ENCODE data around the gene SNF8.
"Not testable (repeated sequence)": the region's sequence is repeated elsewhere in the genome, so short reads cannot be mapped to it uniquely, and the experiment has no call there.

Gene SNF8, protein sequence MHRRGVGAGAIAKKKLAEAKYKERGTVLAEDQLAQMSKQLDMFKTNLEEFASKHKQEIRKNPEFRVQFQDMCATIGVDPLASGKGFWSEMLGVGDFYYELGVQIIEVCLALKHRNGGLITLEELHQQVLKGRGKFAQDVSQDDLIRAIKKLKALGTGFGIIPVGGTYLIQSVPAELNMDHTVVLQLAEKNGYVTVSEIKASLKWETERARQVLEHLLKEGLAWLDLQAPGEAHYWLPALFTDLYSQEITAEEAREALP

DNA sequence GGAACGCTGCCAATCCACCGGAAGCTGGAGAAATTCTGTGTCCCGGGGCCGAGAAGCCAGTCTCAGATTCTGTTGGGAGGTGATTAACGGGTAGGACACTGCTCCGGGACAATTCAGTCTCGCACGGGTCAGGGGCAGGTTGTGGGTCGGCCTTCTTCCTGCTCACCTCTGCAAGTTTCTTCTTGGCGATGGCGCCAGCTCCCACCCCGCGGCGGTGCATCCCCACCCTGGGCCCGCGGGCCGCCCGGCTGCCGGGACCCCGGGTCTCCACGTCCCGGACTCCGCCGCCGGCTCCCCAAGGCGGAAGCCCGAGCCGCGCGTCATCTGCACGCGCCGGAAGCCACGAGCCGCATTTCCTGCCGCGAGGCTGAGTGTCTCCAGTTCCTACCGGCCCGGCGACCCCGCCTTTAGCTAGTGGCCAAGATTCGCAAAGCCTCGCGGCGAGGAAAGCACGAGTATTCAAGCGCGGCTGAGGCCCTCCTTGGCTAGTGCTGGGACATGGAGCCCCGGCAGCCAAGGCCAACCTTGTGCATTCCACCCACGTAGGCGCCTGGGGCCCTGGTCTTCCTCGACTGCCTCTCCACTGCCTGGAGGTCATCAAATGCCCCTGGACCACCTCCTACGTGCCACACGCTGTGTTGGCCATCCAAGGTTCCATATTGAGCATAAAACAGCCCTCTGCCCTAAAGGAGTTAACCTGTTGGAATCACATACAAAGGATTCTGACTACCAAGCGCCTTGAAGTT lies at the start of gene SNF8:
Gene SNF8, minus strand, starts transcription at position 328 of the 746 bp plus-strand sequence. Its CDS starts 108 bp downstream, at position 220.
- DNase-seq (ENCODE audit: low read depth) = peak; percentile 77

DNA sequence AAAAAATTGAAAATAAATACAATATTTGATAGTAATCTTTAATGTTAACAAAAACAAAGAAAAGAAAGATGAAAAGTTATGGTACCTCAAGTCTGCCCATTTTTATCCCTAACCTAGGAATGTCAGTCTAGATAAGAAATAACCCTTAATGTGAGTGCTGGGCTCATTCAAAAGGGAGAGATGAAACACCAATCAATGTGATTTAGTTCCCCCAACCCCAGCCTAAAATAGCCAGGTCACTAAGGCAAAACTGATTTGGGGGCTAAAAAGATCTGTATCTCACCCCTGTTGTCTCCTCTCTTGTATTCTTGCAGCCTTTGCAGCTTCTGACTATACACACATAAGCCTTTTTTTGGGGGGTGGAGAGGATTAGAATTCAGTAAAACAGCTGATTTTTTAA lies 49.3 kb upstream of the SNF8 start:
- DNase-seq (ENCODE audit: low read depth) = no peak

DNA sequence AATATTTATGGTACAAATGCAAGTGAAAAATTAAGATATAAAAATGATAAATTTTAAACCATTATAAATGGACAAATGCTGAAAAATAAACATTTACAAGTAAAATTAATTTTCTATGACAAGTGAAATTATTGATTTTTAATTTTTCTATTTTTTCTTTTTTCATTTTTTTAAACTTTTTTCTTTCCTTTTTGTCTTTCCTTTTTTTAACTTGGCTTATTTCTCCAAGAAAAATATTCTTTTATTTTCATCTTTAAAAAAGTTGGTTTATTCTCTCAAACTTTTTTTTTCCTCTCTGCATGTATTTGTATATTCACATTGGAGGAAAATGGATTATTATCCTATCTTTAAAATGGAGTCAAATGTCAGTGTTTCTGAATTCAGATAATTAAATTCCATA lies 48.7 kb upstream of the SNF8 start:
- no peak for DNase-seq (ENCODE audit: low read depth)

DNA sequence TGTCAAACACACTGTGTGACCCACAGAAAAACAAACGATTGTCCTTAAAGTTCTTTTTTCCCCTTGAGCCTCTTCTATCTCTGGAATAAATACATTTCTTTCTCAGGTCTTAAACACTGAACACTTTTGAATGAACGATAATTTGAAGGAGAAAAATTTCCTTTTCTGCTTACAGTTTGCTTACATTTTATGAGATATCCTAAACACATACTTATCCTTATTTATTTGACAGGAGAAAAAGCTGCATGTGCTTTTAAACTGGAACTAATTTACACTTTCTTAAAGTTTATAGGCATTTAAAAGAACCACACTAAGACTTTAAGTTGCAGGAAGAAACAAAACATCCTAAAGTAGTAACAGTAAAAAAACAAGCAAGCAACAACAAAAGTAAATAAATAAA lies 47.8 kb upstream of the SNF8 start:
- DNase-seq (ENCODE audit: low read depth) = no peak

DNA sequence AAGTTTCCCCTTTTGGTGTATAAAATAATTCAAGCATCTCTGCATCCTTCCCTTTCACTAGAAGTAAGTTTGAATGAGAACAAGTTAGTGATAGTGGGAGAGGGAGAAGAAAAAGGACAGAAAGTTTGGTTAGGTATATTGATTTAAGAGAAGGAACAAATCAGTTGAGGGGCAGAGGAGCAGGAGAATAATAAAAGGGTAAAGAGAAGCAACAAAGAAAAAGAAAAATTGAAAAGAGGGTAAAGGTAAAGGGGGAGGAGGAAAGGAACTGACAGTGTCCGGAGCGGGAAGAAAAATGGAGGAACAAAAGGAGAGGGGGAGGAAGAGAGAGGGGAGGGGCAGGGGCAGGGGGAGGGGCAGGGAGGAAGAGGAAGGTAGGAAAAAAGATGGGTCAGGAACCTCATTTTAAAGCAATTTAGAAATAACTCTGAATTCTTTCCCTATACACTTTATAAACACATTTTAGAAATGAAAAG lies 46.3 kb upstream of the SNF8 start:
- DNase-seq (ENCODE audit: low read depth) = no peak

DNA sequence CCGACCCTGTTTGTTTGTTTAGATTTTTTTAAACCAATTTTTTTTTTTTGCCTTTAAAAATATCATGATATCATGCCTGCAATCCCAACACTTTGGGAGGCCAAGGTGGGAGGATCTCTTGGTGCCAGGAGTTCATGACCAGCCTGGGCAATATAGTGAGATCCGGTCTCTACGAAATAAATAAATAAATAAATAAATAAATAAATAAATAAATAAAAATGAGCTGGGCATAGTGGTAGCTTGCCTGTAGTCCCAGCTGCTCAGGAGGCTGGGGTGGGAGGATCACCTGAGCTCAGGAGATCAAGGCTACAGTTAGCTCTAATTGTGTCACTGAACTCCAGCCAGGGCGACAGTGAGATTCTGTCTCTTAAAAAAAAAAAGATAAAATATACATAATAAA lies 44.5 kb upstream of the SNF8 start:
- DNase-seq (ENCODE audit: low read depth) = no peak

DNA sequence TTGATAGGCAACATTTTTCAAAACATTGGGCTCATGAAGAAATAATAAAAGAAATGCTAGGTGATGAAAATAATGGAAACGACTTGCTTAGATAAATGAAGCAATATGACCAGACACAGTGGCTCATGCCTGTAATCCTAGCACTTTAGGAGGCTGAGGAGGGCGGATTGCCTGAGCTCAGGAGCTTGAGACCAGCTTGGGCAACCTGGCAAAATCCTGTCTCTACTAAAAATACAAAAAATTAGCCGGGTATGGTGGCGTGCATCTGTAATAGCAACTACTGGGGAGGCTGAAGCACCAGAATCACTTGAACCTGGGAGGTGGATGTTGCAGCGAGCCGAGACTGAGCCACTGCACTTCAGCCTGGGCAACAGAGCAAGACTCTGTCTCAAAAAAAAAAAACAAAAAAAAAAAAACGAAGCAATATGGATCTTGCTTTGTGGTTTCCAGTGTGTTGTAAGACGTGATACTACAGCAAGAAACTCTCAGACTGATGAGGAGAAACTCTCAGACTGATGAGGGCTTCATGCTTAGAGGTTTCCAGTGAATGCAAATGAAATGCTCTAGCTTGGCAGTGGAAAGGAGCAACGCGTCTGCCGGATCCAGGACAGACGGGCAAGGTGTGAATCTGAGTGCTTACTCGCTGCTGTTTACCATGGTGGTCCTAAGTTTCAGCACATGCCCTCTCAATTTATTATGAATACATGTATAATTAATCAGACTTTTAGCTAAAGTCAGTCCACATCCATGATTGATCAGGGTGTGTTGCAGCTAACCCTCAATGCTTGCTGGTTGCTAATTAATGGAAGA lies 41.0 kb upstream of the SNF8 start:
- no peak for DNase-seq (ENCODE audit: low read depth)

DNA sequence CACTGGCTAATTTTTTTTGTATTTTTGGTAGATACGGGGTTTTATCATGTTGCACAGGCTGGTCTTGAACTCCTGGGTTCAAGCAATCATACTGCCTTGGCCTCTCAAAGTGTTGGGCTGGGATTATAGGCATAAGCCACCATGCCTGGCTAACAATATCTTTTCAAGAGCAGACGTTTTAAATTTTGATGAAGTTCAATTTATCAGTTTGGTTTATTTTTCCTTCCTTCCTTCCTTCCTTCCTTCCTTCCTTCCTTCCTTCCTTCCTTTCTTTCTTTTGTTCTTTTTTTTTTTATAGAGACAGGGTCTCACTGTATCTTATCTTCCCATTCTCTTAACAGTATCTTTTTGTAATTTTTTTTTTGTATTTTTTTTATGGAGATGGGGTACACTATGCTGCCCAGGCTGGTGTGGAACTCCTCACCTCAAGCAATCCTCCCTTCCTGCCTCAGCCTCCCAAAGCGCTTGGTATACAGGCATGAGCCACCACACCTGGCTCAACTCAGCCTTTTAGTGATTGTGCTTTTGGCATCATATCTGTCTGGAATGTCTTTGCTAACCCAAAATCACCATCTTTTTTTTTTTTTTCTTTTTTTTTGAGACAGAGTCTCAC lies 37.4 kb upstream of the SNF8 start:
- no peak for DNase-seq (ENCODE audit: low read depth)

DNA sequence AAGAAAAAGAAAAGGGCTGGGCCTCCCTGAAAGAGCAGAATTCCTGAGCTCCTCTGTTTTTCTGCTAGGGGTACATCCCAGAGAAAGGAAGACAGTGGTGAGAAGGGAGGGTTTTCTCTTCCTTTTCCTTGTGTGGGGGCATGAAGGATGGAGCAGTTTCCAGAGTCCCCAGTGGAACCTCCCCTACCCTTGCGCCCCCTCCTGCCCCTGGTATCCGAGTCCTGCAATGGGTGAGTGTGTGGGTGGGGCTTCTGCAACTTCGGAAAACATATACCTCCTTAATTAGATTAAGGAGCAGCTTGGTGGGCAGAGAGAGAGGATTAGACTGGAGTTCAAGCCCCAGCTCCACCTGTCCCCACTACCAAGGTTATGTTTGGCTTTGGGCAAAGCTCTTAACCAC lies 29.2 kb upstream of the SNF8 start:
- DNase-seq (ENCODE audit: low read depth) = no peak

DNA sequence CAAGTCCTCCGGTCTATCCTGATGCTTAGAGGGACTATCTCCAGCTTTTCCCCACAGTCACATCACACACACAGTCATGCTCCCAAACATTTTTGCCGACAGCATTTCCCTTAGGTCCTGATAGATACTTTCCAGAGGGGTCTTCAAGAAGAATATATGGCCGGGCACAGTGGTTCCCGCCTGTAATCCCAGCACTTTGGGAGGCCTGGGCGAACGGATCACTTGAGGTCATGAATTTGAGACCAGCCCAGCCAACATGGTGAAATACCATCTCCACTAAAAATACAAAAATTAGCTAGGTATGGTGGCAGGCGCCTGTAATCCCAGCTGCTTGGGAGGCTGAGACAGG lies 28.1 kb upstream of the SNF8 start:
- DNase-seq (ENCODE audit: low read depth) = peak; percentile 50

DNA sequence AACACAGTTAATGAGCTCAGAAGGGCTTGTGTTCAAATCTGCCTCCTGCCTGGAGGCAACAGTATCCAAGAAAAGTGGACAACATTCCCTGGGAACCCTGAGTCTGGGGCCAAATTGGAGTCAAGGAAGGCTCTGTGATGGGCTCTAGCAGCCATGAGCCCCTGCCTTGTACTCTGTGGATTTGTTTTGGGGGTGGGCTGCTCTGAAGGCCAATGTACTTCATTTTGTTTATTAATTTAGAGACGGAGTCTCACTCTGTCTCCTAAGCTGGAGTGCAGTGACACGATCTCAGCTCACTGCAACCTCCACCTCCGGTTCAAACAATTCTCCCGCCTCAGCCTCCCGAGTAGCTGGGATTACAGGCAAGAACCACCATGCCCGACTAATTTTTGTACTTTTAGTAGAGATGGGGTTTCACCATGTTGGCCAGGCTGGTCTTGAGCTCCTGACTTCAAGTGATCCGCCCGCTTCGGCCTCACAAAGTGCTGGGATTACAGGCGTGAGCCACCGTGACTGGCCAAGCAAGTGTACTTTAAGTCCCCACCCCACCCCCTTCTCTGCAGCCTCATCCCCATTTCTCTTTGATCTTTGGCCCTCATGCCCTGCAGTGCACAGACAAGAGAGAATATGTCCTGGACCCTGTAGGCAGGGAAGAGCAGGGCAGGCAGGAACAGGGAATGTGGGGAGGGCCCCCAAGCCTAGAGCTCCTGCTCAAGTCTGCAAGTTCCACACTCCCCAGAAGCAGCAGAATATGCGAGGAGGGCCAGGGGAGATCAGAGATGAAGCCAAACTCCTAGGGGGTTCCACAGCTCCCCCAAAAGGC lies 26.4 kb upstream of the SNF8 start:
- no peak for DNase-seq (ENCODE audit: low read depth)

DNA sequence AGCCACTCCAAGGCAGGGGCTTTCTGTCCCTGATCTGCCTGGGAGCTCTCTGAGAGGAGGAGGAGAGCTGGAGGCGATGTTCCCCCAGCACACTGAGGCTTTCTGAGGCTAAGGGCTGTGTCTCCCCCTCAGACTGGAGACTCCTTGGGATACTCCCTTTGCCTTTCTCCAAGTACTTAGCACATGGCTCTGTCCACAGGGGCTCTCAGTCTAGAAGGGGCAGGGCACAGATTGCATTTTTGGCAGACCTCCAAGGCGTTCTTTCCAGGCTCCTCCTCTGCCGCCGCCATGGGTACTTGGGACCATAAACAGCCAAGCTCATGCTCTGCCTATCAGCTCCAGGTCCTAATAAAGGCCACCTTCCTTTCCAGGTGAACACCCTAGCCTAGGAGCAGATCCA lies 25.6 kb upstream of the SNF8 start:
- DNase-seq (ENCODE audit: low read depth) = no peak

DNA sequence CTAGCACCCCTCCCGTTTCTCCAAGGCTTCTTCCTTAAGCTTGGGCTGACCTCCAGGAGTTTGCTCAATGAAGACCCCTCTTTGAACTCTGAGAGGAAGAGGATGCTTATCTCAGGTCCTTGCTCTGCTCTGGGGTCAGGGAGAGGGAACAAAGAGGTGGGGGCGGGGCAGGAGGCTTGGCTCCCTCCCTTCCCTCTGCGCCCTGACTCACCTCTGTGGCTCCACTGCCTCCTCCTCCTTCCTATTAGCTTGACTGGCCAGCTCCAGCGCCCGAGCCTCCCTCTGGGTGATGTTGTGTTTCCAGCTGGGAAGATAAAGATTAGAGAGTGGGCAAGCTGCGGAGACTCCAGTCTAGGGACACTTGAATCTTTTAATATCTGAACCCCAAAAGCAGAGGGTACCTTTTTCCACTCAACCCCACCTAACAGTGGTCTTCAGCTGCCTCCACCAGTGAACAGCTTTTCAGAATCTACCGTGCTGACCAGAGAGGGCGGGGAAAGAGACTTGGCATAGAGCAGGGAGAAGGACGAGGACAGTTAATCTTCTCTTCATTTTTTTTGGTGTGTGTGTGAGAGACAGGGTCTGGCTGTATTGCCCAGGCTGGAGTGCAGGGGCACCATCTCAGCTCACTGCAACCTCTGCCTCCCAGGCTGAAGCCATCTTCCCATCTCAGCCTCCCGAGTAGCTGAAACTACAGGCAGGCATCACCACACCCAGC lies 17.0 kb upstream of the SNF8 start:
- DNase-seq (ENCODE audit: low read depth) = no peak

DNA sequence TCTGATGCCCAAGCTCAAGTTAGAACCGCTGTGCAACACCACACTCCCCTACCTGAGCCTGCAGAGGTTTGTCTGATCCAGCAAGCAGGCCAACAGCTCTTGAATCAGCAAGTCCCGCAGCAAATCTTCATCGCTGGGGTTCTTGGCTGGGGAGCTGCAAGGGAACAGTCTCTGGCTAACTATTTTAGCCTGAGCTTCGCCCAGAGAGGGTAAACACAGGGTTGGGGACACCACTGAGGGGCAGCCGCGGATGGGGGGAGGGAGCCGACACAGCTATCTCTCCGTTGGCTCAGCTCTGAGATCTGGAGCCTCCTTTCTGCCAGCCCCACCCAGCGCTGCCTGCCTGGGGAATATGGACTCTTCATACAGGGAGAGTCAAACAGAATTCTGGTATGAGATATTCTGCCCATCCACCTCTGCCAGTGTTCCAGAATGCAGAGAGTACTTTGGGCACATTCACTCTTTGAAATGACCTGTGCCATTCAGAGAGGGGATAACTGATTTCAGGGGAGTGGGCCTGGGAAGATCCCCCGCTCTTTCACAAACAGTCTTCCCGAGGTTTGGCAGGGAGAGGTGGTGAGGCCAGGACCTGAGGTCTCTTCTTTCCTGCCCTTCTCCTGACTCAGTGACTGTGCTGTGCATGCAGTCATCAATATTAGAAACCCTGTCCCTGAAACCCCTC lies 16.3 kb upstream of the SNF8 start:
- DNase-seq (ENCODE audit: low read depth) = no peak

DNA sequence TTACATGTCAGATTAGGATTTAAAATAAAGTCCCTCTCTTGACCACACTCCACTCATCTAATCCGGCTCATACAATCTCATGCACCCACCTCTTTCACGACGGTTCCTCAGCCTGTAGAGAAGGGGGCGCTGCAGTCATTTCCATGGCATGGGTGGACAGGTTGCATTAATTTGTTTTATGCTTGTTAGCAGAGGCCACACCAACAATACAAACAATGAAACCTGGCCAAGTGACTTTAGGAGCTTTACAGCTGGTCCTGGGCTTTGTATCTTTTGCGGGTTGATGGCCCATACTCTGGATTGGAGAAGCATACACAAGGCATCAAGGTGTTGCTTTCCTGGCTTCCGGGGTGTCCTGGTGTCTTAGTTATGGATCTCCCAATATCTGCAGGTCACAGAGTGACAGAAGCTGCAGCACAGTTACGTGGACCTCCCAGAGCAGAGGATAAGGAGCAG lies 9.7 kb upstream of the SNF8 start:
- no peak for DNase-seq (ENCODE audit: low read depth)

DNA sequence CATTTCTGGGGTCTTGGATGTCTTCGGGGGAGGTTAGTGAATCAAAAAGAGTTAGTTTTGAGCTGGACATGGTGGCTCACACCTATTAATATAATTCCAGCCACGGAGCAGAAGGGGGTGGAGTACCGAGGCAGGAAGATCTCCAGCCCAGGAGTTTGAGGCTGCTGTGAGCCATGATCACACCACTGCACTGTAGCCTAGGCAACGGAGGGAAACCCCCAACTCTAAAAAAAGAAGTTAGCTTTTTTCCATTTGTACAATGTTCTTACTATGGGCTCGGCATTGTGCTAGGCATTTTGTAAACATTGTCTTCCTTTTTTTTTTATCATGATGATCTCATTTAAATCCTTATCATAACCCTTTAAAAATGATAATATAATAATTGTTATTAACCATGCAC lies 8.3 kb upstream of the SNF8 start:
- DNase-seq (ENCODE audit: low read depth) = no peak

DNA sequence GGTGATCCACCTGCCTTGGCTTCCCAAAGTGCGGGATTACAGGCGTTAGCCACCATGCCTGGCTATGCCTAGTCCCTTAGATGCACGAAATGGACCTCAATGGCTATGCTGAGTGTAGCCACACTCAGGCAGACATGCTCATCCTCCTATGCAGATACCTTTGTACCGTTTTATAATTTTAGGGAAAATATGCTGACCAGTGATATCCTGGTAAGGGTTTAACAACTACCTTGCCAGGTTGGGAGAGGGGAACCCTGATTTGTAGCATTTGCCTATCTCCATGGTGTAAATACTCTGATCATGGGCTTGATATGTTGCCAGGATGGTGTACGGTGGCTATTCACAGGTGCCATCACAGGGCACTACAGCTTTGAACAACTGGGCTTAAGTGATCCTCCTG lies 6.9 kb upstream of the SNF8 start:
- DNase-seq (ENCODE audit: low read depth) = no peak

DNA sequence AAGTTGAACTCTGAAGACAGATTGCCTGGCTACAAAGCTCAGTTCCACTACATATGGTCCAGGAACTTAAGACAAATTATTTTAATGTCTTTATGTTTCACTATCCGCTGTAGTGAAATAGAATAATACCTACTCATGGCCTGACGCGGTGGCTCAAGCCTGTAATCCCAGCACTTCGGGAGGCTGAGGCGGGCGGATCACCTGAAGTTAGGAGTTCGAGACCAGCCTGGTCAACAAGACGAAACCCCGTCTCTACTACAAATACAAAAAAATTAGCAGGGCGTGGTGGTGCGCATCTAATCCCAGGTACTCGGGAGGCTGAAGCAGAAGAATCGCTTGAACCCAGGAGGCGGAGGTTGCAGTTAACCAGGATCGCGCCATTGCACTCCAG lies 614 bp upstream of the SNF8 start:
- DNase-seq (ENCODE audit: low read depth) = not testable (repeated sequence)

DNA sequence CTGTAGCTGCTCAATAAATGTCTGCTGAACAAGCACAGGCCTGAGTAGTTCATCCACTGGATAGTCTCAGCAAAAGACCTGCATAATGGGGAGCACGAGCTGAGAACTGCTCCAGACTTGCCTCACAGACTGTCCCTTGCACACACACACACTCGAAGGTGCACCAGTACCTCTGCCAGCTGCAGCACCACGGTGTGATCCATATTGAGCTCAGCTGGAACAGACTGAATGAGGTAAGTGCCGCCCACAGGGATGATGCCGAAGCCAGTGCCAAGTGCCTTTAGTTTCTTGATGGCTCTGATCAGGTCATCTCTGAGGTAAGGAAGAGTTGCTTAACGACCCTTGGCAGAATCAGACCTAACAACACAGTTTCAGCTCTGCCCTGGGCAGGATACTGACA lies 11.6 kb downstream of the SNF8 start:
- no peak for DNase-seq (ENCODE audit: low read depth)

DNA sequence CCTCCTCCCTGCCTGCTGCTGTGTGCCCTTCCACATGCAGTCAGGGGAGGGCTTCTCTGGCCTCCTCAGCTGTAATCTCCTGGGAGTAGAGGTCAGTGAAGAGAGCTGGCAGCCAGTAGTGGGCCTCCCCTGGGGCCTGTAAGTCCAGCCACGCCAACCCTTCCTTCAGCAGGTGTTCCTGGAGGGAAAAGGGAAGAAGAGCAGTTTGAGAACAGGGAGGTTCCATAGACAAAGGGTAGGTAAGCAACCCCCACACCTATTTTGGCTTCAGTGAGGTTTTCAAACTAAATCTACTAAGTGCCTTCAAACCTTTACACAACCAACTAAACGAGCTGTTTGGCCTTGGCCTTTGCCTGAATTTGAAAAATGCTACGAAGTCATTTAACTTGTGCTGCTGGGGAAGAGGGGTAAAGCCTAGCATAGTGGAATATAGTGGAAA lies 14.2 kb downstream of the SNF8 start:
- DNase-seq (ENCODE audit: low read depth) = no peak

All from HS-27A (cell line).